Cardiac muscle cell (in vitro differentiated cells and primary cell): Measurements from ENCODE around the gene OCSTAMP. TPM values are rescaled to one million over a fixed set of nuclear protein-coding genes. Genes with fewer than 3 reads are reported as not detected.

Experiments used
- DNase-seq, 2 donors: peaks; one replicate each; pipeline versions ENCODE4 v3.0.0 to v3.0.0-alpha.2; 2010 to 2017; ENCODE audit warnings: low read depth in 1 of 2, low spot score in 1 of 2
- H3K27ac ChIP-seq: fragments of 200-600 bp; sonication (generic); 2 replicates; pipeline ENCODE4 v1.5.1; 2016
- H3K27me3 ChIP-seq: fragments of 200-600 bp; sonication (generic); 2 replicates; pipeline ENCODE4 v1.6.0; 2016; ENCODE audit warnings: control low read depth
- H3K36me3 ChIP-seq: fragments of 200-600 bp; sonication (generic); 2 replicates; pipeline ENCODE4 v1.5.1; 2016; ENCODE audit warnings: control low read depth
- H3K4me1 ChIP-seq: fragments of 200-600 bp; sonication (generic); 2 replicates; pipeline ENCODE4 v1.8.1; 2017; ENCODE audit warnings: low read depth, mild to moderate bottlenecking, mixed run types
- H3K4me3 ChIP-seq: fragments of 200-600 bp; sonication (generic); 2 replicates; pipeline ENCODE4 v1.5.1; 2016; ENCODE audit warnings: mild to moderate bottlenecking
- H3K9me3 ChIP-seq: fragments of 200-600 bp; sonication (generic); 2 replicates; pipeline ENCODE4 v1.5.1; 2017; ENCODE audit warnings: low read depth, mild to moderate bottlenecking, control low read depth
- polyA plus RNA-seq: library from polyadenylated mRNA; unstranded; fragments of >200 nt; fragmentation: Nextera tagmentation; extraction: Ambion mirVana; gene quantifications from 2 replicates; pipeline ENCODE4 v1.2.1, GENCODE V29; 2016
- total RNA-seq: library from RNA; depleted of rRNA; stranded (reverse); fragments of >200 nt; gene quantifications from 2 replicates; pipeline ENCODE4 v1.2.3, GENCODE V29; 2016
- TF ChIP-seq, protein P1 (sequence below): IDR thresholded peaks from 2 replicates; pipeline ENCODE4 v1.5.1; 2012; ENCODE audit warnings: low read depth, mild to moderate bottlenecking, low read length

Gene OCSTAMP
- total and polyA plus RNA-seq, 2 experiments from 2014 or later: not detected

DNA sequence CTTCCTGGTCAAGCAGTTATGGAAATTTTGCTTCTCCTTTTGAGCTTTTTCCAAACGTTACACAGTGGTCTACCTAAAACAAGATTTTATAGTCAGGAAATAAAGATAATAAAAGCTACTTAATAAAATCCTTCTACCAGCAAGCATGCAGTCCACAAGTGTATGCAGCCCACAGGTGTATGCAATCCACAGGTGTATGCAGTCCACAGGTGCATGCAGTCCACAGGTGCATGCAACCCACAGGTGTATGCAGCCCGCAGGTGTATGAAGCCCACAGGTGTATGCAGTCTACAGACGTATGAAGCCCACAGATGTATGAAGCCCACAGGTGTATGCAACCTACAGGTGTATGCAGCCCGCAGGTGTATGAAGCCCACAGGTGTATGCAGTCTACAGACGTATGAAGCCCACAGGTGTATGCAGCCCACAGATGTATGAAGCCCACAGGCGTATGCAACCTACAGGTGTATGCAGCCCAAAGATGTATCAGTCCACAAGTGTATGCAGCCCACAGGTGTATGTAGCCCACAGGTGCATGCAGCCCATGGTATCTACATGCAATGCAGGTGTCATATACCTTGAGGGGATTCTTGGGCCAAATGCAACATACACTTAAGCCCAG is 26.4 kb upstream of the OCSTAMP start:
- H3K4me1 ChIP-seq: no peaks in the 10 kb centered on the region
- TF ChIP-seq, protein P1, sequence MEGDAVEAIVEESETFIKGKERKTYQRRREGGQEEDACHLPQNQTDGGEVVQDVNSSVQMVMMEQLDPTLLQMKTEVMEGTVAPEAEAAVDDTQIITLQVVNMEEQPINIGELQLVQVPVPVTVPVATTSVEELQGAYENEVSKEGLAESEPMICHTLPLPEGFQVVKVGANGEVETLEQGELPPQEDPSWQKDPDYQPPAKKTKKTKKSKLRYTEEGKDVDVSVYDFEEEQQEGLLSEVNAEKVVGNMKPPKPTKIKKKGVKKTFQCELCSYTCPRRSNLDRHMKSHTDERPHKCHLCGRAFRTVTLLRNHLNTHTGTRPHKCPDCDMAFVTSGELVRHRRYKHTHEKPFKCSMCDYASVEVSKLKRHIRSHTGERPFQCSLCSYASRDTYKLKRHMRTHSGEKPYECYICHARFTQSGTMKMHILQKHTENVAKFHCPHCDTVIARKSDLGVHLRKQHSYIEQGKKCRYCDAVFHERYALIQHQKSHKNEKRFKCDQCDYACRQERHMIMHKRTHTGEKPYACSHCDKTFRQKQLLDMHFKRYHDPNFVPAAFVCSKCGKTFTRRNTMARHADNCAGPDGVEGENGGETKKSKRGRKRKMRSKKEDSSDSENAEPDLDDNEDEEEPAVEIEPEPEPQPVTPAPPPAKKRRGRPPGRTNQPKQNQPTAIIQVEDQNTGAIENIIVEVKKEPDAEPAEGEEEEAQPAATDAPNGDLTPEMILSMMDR: no peak
- H3K36me3 ChIP-seq: no peaks in the 10 kb centered on the region
- no peak overlapping the region for H3K4me3 ChIP-seq
- H3K9me3 ChIP-seq: no peaks in the 10 kb centered on the region
- no peak overlapping the region for H3K27ac ChIP-seq
- no peak for DNase-seq
- no peaks in the 10 kb centered on the region for H3K27me3 ChIP-seq

DNA sequence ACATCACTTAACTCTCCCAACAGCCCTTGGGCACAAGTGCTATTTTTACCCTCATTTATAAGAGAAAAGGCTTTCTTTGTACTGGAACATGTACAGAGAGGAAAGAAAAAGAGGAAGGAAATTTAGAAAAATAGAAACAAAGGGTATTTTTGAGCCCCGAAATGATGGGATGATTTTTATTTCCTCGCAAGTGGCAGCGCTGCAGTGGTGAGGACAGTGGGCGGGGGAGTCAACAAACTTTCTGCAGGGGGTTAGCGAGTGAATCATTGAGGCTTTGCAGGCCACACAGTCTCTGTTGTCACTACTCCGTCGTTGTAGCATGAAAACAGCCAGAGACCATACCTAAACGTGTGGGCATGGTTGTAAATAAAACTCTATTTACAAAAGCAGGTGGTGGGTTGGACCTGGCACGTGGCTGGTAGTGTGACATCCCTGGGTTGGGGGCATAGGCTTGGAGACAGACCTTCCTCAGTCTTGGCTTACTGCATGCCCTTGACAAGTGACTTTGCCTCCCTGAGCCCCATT is 25.5 kb upstream of the OCSTAMP start:
- TF ChIP-seq, protein P1: no peak
- H3K27ac ChIP-seq: no peak overlapping the region

DNA sequence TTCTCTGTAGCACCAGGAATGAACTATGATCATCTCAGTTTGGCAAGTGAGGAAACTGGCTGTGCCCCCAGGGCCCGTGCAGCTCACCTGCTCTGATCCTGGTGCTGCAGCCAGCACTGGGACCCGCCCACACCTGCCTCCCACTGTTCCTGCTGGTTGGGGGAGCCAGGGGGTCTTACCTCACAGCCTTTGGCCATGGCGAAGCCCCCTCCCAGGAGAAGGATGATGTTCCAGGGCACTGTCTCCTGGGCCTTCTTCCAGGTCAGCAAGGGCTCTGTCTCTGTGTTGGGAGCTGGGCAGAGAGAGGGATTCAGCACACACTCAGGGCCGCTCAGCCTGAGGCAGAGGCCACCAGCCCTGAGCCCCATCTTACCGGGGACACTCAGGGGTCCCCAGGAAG is 24.9 kb upstream of the OCSTAMP start:
- no peak overlapping the region for H3K4me3 ChIP-seq

More for the DNA sequence above, 25.5 kb upstream of the OCSTAMP start:
- Histone ChIP-seq H3K4me3 (no peak overlapping the region), H3K4me1 (no peaks in the 10 kb centered on the region), H3K27me3 (no peaks in the 10 kb centered on the region), H3K9me3 (no peaks in the 10 kb centered on the region), H3K36me3 (no peaks in the 10 kb centered on the region)
- no peak for DNase-seq

DNA sequence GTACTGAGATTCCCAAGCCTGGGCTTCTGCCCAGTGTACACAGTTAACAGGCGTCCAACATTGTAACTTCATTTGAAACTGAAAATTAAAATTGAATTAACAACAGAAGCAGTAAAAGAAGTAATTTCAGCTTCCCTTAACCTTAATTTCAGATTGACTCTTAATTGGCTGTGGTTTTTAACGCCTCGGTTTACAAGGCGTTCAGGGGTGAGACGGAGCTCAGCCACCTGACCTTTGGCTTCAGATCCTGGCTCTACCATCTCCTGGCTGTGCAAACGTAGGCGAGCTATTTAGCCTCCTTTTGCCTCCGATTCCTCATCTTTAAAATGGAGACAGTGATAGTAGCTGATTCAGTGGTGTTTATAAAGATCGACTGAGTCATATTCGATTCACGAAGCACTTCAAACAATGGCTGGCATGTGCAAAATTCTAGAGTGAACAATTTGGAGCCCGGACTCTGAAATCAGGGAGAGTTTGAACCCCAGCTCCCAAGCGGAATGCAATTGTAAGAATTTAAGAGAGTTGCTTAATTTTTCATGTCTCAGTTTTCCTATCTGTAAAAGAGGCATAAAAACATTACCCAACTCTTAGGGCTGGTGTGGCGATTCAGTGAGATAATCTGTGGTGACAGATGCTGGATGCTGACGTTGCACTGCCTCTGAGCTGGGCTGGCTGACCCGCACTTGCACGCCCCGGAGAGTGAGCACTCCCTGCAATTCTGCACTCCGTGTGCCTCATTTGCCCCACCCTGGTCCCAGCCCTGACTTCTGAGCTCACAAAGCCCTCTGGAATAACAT is 23.5 kb upstream of the OCSTAMP start:
- H3K4me3 ChIP-seq: no peak overlapping the region
- H3K27me3 ChIP-seq: no peaks in the 10 kb centered on the region
- H3K27ac ChIP-seq: no peak overlapping the region
- no peaks in the 10 kb centered on the region for H3K36me3 ChIP-seq
- DNase-seq: peak in 1 of 2 donors; percentile 6
- H3K4me1 ChIP-seq: no peaks in the 10 kb centered on the region
- TF ChIP-seq, protein P1: no peak
- no peaks in the 10 kb centered on the region for H3K9me3 ChIP-seq

More for the DNA sequence above, 24.9 kb upstream of the OCSTAMP start:
- TF ChIP-seq, protein P1: no peak
- no peaks in the 10 kb centered on the region for H3K27me3 ChIP-seq
- no peaks in the 10 kb centered on the region for H3K9me3 ChIP-seq
- no peak for DNase-seq
- H3K36me3 ChIP-seq: no peaks in the 10 kb centered on the region
- H3K4me1 ChIP-seq: no peaks in the 10 kb centered on the region
- H3K27ac ChIP-seq: no peak overlapping the region

DNA sequence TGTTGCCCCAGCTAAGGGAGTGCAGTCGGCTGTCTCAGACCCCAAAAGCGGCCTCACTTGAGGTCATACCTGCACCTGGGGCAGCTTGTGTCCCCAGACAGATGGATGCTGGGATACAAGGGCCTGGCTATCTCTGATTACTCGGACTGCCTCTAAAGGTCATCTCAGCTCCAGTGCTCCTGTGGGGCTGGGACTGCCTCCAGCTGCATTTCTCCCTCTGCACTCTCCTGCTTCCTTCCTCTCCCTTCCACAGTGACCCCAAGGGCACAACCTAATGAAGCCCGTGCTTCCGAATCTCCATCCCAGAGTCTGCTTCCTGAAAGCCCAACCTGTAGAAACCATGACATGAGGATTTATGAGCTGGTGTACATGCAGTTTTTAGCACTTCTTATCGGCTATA is 22.8 kb upstream of the OCSTAMP start:
- Histone ChIP-seq H3K27ac (no peak overlapping the region), H3K36me3 (no peaks in the 10 kb centered on the region), H3K27me3 (no peaks in the 10 kb centered on the region), H3K4me3 (no peak overlapping the region), H3K9me3 (no peaks in the 10 kb centered on the region), H3K4me1 (peaks cover 4% of the 10 kb centered on the region)
- no peak for DNase-seq
- TF ChIP-seq, protein P1: no peak
